Urinary bladder (tissue), 4 donors: ENCODE data around the gene CEP350. TPM values are rescaled to one million over a fixed set of nuclear protein-coding genes. Genes with fewer than 3 reads are reported as not detected.

Experiments used
- DNase-seq: peaks from one replicate; pipeline ENCODE4 v3.0.0-alpha.2; 2015; ENCODE audit errors: extremely low spot score
- H3K27ac ChIP-seq: one replicate; pipeline ENCODE4 v1.5.1; 2013; ENCODE audit warnings: low read depth, mild to moderate bottlenecking, moderate library complexity
- H3K36me3 ChIP-seq: one replicate; pipeline ENCODE4 v1.6.1; 2013; ENCODE audit warnings: mild to moderate bottlenecking, moderate library complexity; ENCODE audit not compliant: insufficient read depth
- H3K4me1 ChIP-seq: one replicate; pipeline ENCODE4 v1.6.1; 2013; ENCODE audit warnings: mild to moderate bottlenecking, moderate library complexity; ENCODE audit not compliant: insufficient read depth
- H3K4me3 ChIP-seq: one replicate; pipeline ENCODE4 v1.5.1; 2013; ENCODE audit warnings: low read depth, low read length
- WGBS: extraction: QIAGEN DNeasy Blood & Tissue Kit; methylation state at CpG from one replicate; pipeline ENCODE4 v1.1.7; 2013; 5-methylcytosine and 5-hydroxymethylcytosine counted together
- polyA plus RNA-seq: library from polyadenylated mRNA; stranded (reverse); fragments of 200-250 nt; gene quantifications from one replicate; pipeline ENCODE4 v1.2.3, GENCODE V29; 2013
- total RNA-seq: library from RNA; depleted of rRNA; stranded (reverse); fragments of >200 nt; gene quantifications from one replicate; pipeline ENCODE4 v1.2.3, GENCODE V29; 2014
- donor health status: healthy with polysubstance abuse.
- donor health status: healthy.

Gene CEP350
- total and polyA plus RNA-seq, 2 donors: 13.0 to 110 TPM

DNA sequence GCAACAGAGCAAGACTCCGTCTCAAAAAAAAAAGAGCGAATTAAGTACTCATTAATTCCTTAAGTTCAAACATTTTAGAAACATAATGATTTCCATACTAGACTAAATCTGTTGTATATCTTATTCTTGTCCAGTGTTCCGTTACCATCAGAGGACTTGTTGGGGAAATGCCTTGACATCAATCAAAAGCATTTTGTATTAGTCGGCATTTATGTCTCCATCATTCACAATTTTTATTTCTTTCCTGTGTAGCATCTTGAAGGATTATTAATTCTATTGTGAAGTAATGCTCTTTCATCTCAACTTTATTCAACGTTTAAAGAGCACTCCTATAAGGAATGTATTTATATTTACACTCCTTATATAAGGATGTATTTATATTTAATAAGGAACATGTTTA lies 117.1 kb downstream of the CEP350 start:
- H3K4me1 ChIP-seq: no peaks in the 10 kb centered on the region
- DNase-seq: no peak
- no peak overlapping the region for H3K4me3 ChIP-seq
- 89% methylated on average over 5 of the region's 5 CpGs for WGBS
- peaks cover 8% of the 10 kb centered on the region for H3K36me3 ChIP-seq
- no peak overlapping the region for H3K27ac ChIP-seq

DNA sequence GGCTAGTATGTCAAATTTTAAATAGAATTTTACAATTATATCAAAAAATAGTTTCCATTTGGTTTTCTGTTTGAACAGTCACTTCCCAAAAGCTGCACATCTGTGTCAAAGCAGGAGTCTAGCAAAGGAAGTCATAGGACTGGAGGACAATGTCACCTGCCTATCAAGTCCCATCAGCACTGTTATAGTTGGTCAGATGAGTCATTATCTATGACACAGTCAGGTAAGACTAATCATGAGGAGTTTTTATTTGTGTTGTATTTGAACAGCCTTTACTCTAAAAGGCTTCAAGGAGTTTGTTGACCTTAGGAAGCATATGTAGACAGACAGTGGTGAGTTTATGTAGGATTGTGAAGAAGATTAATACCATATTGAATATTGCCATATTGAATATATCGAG lies 125.8 kb downstream of the CEP350 start:
- peaks cover 11% of the 10 kb centered on the region for H3K36me3 ChIP-seq
- no peak overlapping the region for H3K27ac ChIP-seq
- no peak for DNase-seq
- no peak overlapping the region for H3K4me3 ChIP-seq
- H3K4me1 ChIP-seq: no peaks in the 10 kb centered on the region
- WGBS: 96% methylated on average over 1 of the region's 1 CpG

GRCh38 chr1:180081474-180081873 lies 126.9 kb downstream of the CEP350 start:
- Histone ChIP-seq H3K4me1 (no peaks in the 10 kb centered on the region), H3K36me3 (peaks cover 7% of the 10 kb centered on the region), H3K4me3 (no peak overlapping the region), H3K27ac (no peak overlapping the region)
- no peak for DNase-seq
- 85% methylated on average over 2 of the region's 2 CpGs for WGBS

- H3K4me1 ChIP-seq: no peaks in the 10 kb centered on the region
- 60% methylated on average over 1 of the region's 1 CpG for WGBS
- no peak overlapping the region for H3K27ac ChIP-seq
- no peak overlapping the region for H3K4me3 ChIP-seq
- peaks cover 3% of the 10 kb centered on the region for H3K36me3 ChIP-seq
- no peak for DNase-seq
Measured at GRCh38 chr1:180083164-180083563, 128.6 kb downstream of the CEP350 start.

DNA sequence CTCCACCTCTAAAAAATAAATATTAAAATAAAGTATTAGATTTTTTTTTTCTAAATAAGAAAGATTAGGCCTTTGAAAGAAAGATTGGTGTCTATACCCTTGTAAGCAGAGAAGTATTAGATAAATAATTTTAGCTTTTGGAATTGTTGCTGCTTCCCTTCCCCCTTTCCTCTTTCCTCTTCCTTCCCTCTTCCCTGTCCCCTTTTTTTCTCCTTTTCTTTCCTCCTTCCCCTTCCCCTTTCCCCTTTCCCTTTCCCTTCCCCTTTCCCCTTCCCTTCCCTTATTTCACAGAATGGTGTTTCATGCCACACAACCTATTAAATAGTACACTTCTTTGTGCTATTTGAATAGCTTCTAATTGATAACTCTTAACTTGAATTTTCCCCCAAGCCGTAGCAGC lies 130.3 kb downstream of the CEP350 start:
- Histone ChIP-seq H3K4me1 (no peaks in the 10 kb centered on the region), H3K36me3 (peaks cover 3% of the 10 kb centered on the region)
- 98% methylated on average over 1 of the region's 1 CpG for WGBS

GRCh38 chr1:180085331-180085730 lies 130.7 kb downstream of the CEP350 start:
- DNase-seq: no peak
- H3K36me3 ChIP-seq: peaks cover 3% of the 10 kb centered on the region
- H3K4me1 ChIP-seq: no peaks in the 10 kb centered on the region
- WGBS: 96% methylated on average over 2 of the region's 2 CpGs
- no peak overlapping the region for H3K27ac ChIP-seq
- H3K4me3 ChIP-seq: no peak overlapping the region

More for the DNA sequence above, 130.3 kb downstream of the CEP350 start:
- Histone ChIP-seq H3K27ac (no peak overlapping the region), H3K4me3 (no peak overlapping the region)
- DNase-seq: no peak

DNA sequence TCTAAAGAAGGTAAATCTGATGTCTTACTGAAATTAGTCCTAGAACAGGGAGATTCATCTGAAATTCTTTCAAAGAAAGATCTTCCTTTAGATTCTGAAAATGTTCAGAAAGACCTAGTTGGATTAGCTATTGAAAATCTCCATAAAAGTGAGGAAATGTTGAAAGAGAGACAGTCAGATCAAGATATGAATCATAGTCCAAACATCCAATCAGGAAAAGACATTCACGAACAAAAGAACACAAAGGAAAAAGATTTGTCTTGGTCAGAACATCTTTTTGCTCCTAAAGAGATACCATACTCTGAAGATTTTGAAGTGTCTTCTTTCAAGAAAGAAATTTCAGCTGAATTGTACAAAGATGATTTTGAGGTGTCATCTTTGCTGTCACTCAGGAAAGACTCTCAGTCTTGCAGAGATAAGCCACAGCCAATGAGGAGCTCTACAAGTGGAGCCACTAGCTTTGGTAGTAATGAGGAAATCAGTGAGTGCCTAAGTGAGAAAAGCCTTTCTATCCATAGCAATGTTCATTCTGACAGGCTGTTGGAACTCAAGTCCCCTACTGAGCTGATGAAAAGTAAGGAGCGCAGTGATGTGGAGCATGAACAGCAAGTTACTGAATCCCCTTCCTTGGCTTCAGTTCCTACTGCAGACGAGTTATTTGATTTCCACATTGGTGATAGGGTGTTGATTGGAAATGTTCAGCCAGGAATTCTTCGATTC lies 138.5 kb downstream of the CEP350 start:
- Histone ChIP-seq H3K36me3 (peaks cover 7% of the 10 kb centered on the region), H3K27ac (no peak overlapping the region), H3K4me1 (no peaks in the 10 kb centered on the region), H3K4me3 (no peak overlapping the region)
- no peak for DNase-seq
- 93% methylated on average over 4 of the region's 4 CpGs for WGBS

- Histone ChIP-seq H3K27ac (no peak overlapping the region), H3K36me3 (peaks cover 7% of the 10 kb centered on the region), H3K4me1 (no peaks in the 10 kb centered on the region), H3K4me3 (no peak overlapping the region)
- no peak for DNase-seq
- 84% methylated on average over 3 of the region's 3 CpGs for WGBS
Measured at GRCh38 chr1:180094705-180095295, 140.2 kb downstream of the CEP350 start.

- WGBS: 39% methylated on average over 4 of the region's 4 CpGs
- Histone ChIP-seq H3K36me3 (peaks cover 7% of the 10 kb centered on the region), H3K4me3 (no peak overlapping the region), H3K27ac (peak overlapping the region; percentile 45), H3K4me1 (no peaks in the 10 kb centered on the region)
- no peak for DNase-seq
Measured at GRCh38 chr1:180096584-180097325, 142.1 kb downstream of the CEP350 start.

- Histone ChIP-seq H3K27ac (peak overlapping the region; percentile 45), H3K36me3 (peaks cover 7% of the 10 kb centered on the region), H3K4me1 (no peaks in the 10 kb centered on the region), H3K4me3 (no peak overlapping the region)
- WGBS: 67% methylated on average over 2 of the region's 2 CpGs
- DNase-seq: no peak
Measured at GRCh38 chr1:180097326-180097605, 142.7 kb downstream of the CEP350 start.

- Histone ChIP-seq H3K4me1 (no peaks in the 10 kb centered on the region), H3K4me3 (no peak overlapping the region), H3K27ac (no peak overlapping the region), H3K36me3 (peaks cover 8% of the 10 kb centered on the region)
- 73% methylated on average over 1 of the region's 1 CpG for WGBS
- no peak for DNase-seq
Measured at GRCh38 chr1:180101411-180101810, 146.8 kb downstream of the CEP350 start.

- Histone ChIP-seq H3K36me3 (peaks cover 8% of the 10 kb centered on the region), H3K4me1 (no peaks in the 10 kb centered on the region), H3K4me3 (no peak overlapping the region), H3K27ac (no peak overlapping the region)
- DNase-seq: no peak
- WGBS: 99% methylated on average over 1 of the region's 1 CpG
Measured at GRCh38 chr1:180103819-180104218, 149.2 kb downstream of the CEP350 start.

GRCh38 chr1:180112091-180112490 lies 157.5 kb downstream of the CEP350 start:
- peaks cover 3% of the 10 kb centered on the region for H3K36me3 ChIP-seq
- WGBS: 93% methylated on average over 2 of the region's 2 CpGs
- no peak overlapping the region for H3K4me3 ChIP-seq
- DNase-seq: no peak
- H3K27ac ChIP-seq: no peak overlapping the region
- peaks cover 1% of the 10 kb centered on the region for H3K4me1 ChIP-seq

DNA sequence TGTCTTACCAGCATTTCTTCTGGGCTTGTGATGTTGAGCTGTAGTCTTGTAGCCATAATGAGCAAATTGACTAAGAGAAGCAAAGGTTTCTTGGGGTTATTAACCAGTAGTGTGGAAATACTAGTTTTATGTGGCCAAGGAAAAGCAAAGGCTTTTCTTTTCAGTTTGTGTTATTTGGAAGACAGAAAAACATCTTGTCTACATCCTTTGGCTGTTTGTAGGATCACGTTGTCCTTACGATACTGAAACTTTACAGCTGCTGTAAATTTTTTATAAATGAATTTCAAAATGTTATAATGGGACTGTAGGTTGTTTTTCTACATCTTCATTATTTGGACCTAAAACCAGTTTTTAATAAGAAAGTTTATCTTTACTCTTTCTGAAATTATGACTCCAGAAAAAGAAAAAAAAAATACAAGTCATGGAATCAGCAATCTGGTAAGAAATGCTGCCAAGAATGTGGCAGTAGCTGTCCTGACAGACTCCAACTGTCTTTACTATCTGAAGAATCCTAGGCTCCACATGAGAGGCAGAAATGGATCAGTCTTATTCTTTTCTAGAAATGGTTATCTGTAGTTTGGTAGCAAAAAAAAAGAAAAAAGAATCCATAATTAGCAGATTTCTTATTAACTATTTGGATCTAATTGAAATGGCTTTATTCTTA lies 158.5 kb downstream of the CEP350 start:
- Histone ChIP-seq H3K4me1 (peaks cover 1% of the 10 kb centered on the region), H3K4me3 (no peak overlapping the region), H3K27ac (no peak overlapping the region), H3K36me3 (peaks cover 3% of the 10 kb centered on the region)
- 32% methylated on average over 2 of the region's 2 CpGs for WGBS
- DNase-seq: peak; percentile 25
